Measurements from ENCODE around the gene ZGRF1. TPM values are rescaled to one million over a fixed set of nuclear protein-coding genes. Genes with fewer than 3 reads are reported as not detected.
"Not testable (repeated sequence)": the region's sequence is repeated elsewhere in the genome, so short reads cannot be mapped to it uniquely, and the experiment has no call there.

ZGRF1 gene, protein sequence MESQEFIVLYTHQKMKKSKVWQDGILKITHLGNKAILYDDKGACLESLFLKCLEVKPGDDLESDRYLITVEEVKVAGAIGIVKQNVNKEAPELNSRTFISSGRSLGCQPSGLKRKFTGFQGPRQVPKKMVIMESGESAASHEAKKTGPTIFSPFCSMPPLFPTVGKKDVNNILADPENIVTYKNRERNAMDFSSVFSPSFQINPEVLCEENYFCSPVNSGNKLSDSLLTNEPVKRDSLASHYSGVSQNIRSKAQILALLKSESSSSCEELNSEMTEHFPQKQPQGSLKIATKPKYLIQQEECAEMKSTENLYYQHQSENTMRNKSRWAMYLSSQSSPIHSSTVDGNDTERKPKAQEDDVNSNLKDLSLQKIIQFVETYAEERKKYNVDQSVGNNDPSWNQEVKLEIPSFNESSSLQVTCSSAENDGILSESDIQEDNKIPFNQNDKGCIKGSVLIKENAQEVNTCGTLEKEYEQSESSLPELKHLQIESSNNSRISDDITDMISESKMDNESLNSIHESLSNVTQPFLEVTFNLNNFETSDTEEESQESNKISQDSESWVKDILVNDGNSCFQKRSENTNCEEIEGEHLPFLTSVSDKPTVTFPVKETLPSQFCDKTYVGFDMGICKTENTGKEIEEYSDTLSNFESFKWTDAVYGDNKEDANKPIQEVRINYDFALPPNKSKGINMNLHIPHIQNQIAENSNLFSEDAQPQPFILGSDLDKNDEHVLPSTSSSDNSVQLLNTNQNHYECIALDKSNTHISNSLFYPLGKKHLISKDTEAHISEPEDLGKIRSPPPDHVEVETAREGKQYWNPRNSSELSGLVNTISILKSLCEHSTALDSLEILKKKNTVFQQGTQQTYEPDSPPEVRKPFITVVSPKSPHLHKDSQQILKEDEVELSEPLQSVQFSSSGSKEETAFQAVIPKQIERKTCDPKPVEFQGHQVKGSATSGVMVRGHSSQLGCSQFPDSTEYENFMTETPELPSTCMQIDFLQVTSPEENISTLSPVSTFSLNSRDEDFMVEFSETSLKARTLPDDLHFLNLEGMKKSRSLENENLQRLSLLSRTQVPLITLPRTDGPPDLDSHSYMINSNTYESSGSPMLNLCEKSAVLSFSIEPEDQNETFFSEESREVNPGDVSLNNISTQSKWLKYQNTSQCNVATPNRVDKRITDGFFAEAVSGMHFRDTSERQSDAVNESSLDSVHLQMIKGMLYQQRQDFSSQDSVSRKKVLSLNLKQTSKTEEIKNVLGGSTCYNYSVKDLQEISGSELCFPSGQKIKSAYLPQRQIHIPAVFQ (N-terminal part only)
- total RNA-seq, result 1 to 10 TPM; 1.8 to 2.8 TPM
- long read RNA-seq, result 0 reads

DNA sequence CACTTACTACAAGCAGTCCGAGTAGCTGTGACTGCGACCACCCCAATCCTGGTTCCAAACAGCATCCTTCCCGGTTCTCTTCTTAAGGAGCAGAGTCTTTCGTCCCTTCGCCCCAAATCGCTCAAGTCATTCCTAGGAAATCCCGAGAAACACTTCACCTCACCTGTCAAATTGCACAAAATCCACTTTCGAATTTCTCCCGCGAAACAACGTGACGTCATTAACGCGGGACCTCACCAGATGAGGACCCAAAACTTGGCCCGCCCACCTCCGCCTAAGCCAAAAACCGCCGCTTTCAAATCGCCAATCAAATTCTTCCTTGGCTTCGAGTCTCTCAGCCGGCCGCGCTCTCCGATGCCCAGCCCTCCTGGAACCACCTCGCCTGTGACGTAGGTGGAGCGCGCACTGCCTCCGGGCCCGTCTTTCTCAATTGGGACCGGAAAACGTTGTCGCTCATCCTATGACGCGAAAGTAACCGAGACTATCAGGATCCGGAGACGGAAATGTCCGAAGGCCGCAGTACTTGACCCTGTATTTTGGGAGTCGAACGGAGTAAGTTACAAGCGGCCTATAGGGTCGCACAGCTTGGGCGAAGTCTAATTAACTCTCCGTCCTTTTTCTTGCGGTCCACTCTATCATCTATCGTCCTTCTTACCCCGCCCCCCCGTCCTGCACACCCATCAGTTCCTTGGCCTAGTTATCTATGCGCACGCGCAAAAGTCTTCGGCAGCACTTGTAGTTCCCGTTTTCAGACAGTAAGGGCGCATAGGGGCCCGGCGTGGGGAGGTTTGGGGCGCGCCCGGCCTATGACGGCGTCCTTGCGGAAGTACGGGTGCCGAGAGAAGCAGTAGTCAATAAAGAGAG lies at the start of gene ZGRF1, which contains the start of gene LARP7:
Gene ZGRF1, minus strand, starts transcription at position 222 of the 864 bp plus-strand sequence. CDS start 3,733 bp downstream, outside the sequence.
Gene LARP7, plus strand, starts transcription at position 456 of the 864 bp plus-strand sequence. CDS start 7,527 bp downstream, outside the sequence.
- intact Hi-C loops (cut with DNase I), result loop anchor here (10.0 kb wide), 2 partner anchors 128 to 458 kb away; no protein-coding TSS in a partner anchor

GRCh38 chr4:112680996-112681395 lies 44.3 kb upstream of the ZGRF1 start:
- ATAC-seq (no peak), DNase-seq (no peak)
- intact Hi-C loops (cut with DNase I), result no loop called here

More for the DNA sequence above, at the start of gene ZGRF1, which contains the start of gene LARP7:
- DNase-seq (peak; percentile 99), ATAC-seq (peak; percentile 98 to 99)

DNA sequence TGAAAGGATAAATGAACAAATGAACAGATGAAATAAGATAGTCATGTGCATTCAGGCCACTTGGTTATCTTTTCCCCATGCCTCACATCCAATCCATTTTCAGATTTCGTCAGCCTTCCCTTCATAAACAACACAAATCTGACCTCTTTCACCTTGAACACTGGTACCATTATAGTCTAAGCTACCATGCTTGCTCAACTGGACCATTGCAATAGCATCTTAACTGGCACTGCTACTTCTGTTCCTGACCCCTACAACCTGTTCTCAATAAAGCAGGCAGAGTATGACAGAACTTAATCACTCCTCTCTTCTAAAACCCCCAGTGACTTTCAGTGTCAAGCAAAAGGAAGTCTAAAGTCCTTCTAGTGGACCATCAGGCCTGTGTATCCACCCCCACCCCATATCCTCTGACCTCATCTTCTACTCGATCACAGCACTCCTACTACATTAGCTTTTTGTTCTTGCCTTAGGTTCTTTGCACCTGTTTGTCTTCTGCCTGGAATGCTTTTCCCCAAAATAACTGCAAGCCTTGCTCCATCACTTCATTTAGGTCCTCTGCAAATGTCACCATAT lies 40.9 kb upstream of the ZGRF1 start:
- ATAC-seq (no peak), DNase-seq (no peak)
- intact Hi-C loops (cut with DNase I), result no loop called here

GRCh38 chr4:112674376-112674775 lies 37.7 kb upstream of the ZGRF1 start:
- ATAC-seq (no peak), DNase-seq (no peak)
- intact Hi-C loops (cut with DNase I), result loop anchor here in 1 of 2 donors (5.0 kb wide), 1 partner anchor 33 kb away; no protein-coding TSS in a partner anchor

DNA sequence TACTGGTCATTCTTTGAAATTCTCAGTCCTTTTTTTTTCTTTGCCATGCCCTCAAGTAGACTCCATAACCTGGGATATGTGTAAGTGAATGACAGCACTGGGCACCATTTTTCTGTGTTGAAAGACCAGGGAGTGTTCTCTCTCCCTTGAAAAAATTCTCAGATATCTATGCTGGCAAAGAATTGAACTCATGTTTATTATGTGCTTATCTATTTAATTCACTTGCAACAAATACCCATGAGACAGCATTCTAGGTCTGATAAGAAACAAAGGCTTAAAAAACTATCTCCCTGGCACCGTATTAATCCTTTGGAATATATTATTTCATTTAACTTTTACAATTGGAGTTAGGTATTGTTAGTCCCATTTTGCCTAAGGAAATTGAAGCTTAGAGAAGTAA lies 37.0 kb upstream of the ZGRF1 start:
- intact Hi-C loops (cut with DNase I), result loop anchor here in 1 of 2 donors (5.0 kb wide), 1 partner anchor 34 kb away; no protein-coding TSS in a partner anchor
- ATAC-seq, result no peak
- DNase-seq, result no peak

- intact Hi-C loops (cut with DNase I), result loop anchor here in 1 of 2 donors (5.0 kb wide), 1 partner anchor 34 kb away; no protein-coding TSS in a partner anchor
- ATAC-seq, result no peak
- DNase-seq, result no peak
Measured at GRCh38 chr4:112673076-112673475, 36.4 kb upstream of the ZGRF1 start.

DNA sequence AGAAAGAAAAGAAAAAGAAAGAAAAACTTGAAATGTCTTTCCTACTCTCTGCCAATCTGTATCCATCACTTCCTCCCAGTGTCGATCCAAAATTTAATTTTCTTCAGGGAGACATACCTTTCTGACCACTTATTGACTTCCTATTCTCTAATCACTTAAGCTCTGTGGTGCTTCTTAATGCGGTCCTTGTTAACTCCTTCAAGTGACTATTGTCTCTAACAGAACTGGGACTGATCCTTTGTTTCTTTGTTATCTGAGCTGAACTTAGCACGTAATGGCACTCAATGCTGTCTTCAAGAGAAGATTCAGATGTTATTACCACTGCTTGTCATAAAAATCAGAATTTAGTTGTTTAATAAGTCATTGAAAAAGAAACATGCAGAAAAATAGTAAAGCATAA lies 31.4 kb upstream of the ZGRF1 start:
- no peak for ATAC-seq
- intact Hi-C loops (cut with DNase I), result no loop called here

DNA sequence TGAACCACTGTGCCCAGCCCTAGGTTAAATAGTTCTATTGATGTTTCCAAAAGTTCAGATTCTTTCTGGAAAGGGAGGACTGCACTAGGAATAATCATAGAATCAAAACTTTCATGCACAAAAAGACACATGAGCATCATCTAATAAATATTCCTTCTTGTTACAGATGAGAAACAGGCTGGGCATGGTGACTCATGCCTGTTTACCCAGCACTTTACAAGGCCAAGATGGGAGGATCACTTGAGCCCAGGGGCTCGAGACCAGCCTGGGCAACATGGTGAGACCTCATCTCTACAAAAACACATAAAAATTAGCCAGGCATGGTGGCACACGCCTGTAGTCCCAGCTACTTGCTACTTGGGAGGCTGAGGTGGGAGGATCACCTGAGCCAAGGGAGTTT lies 27.9 kb upstream of the ZGRF1 start:
- no peak for DNase-seq
- no peak for ATAC-seq
- intact Hi-C loops (cut with DNase I), result no loop called here

More for the DNA sequence above, 31.4 kb upstream of the ZGRF1 start:
- DNase-seq, result no peak

DNA sequence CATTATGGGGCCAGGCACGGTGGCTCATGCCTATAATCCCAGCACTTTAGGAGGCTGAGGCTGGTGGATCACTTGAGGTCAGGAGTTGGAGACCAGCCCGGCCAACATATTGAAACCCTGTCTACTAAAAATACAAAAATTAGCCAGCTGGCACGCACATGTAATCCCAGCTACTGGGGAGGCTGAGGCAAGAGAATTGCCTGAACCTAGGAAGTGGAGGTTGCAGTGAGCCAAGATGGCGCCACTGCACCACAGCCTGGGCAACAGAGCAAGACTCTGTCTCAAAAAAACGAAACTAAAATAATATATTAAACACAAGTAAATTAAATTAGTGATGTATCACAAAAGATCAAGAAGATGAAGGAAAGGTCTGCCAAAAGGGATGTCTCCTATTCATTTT lies 19.4 kb upstream of the ZGRF1 start:
- DNase-seq; ATAC-seq; intact Hi-C loops (cut with DNase I): not testable (repeated sequence)

DNA sequence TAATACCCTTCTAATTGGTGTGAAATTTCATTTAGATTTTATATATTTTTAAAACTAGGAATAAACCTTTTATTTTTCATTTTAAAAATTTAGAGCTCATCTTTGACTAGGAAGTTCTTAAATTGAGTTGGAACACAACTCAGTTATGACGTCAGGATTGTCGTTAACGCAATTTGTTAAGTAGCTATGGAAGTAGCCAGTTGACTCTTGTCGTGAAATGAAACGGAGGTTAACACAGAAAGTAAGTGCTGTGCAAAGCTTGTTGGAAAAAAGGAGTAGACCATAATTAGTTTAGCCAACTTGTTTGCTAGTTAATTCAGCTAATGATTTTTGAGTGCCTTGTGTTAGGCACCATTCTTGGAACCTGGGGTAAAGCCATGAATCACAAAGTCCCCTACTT lies 18.6 kb upstream of the ZGRF1 start:
- intact Hi-C loops (cut with DNase I), result no loop called here
- no peak for ATAC-seq

GRCh38 chr4:112652216-112652615 lies 15.5 kb upstream of the ZGRF1 start:
- DNase-seq (no peak), ATAC-seq (no peak)
- intact Hi-C loops (cut with DNase I), result no loop called here

More for the DNA sequence above, 18.6 kb upstream of the ZGRF1 start:
- no peak for DNase-seq

GRCh38 chr4:112651641-112652040 lies 14.9 kb upstream of the ZGRF1 start:
- ATAC-seq (no peak), DNase-seq (no peak)
- intact Hi-C loops (cut with DNase I), result no loop called here

DNA sequence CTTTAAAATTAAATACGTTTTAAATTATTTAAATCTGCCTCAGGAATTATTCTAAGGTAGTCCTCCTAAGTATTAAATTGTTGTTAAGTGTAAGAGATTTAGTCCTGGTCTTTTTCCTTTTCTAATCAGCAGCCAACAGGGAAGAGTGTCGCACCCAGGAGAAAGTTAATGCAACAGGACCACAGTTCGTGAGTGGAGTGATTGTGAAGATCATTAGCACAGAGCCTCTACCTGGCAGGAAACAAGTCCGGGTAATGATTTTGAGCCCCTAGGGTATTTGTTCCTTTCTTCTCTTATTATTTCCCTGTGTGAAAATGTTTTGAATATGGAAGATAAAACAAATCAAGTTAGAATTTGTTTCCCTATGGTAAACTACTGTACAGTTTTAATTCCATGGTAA lies 13.6 kb upstream of the ZGRF1 start:
- intact Hi-C loops (cut with DNase I), result no loop called here
- no peak for DNase-seq
- no peak for ATAC-seq

DNA sequence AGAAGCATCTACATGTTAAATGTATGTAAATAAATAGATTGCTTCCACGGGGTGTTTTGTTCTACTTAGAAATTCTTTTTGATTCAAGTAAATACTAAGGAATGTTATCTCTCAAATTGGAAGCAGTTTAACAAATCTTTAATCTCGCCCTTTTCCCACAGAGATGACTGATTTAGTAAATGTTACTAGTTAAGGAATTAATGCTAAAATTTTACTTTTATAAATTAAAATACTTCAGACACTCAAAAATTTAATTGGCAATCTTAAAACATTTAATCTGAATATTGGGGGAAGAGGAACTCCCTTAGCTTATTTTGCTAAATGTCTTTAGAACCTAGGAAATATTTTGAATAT lies 12.3 kb upstream of the ZGRF1 start:
- DNase-seq (no peak), ATAC-seq (no peak)
- intact Hi-C loops (cut with DNase I), result no loop called here

DNA sequence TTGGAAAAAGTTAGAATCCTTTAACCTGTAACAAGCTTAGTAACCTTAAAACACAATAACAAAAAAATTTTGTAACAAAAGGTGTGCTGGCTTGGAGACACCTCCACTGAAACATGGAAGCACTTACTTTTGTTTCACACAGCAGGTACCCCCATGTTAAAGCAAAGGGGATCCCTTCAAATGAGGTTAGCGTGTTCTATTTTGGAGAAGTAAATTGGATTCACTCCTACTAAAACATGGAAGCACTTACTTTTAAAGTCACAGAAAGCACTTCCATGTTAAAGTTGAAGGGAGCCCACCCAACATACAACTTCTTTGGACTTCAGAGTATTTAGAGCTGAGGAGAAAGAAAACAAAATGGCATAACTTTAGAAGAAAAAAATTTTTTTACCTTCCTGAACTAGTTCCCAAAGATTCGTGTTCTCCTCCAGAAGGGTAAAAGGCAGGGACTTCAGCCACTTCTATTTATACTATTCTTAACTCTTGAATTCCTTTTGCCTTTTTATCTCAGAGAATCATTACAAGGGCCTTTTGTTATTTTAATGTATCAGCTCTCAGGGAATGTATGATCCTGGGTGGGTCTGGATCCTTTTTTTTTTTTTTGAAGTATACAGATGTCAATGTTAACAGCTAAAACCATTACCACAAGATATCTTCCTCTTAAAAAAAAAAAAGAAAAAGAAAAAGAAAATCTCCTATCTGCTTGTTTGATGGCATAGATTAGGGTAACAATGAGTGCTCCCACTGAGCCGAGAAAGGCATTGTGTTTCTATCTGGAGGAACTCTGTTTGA lies 11.8 kb upstream of the ZGRF1 start:
- intact Hi-C loops (cut with DNase I), result no loop called here
- DNase-seq (no peak), ATAC-seq (no peak)

DNA sequence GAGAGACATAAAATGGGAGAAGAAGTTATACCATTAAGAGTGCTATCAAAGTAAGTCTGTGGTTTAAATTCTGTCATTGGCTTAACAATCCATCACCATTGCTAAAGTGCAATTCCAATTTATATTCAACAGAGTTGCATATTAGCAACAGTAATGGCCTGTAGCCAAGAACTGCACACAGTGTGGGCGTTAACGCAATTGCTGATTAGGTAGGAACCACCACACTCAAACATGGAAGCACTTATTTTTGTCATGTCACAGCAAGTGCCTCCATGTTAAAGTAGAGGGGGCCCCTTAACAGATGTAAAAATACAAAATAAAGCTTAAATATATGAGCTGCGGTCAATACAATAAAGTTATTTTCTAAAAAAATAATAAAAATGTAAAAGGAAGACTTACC lies 11.1 kb upstream of the ZGRF1 start:
- no peak for DNase-seq
- no peak for ATAC-seq
- intact Hi-C loops (cut with DNase I), result no loop called here
